Measurements from ENCODE around the gene SSBP2. TPM values are rescaled to one million over a fixed set of nuclear protein-coding genes. Genes with fewer than 3 reads are reported as not detected.

SSBP2 gene
- total and polyA plus RNA-seq, 4 donors = 17.2 to 99.9 (median 27.3) TPM

GRCh38 chr5:81790336-81790735 is 39.4 kb upstream of the SSBP2 start:
- no peak for DNase-seq
- Histone ChIP-seq H3K27me3 (ENCODE audit: control insufficient read depth in 3 of 3, insufficient read depth in 3 of 3, low read length in 2 of 3) (no peaks in the 10 kb centered on the region), H3K9me3 (ENCODE audit: control insufficient read depth in 4 of 4, insufficient read depth in 3 of 4, low read length in 3 of 4) (no peaks in the 10 kb centered on the region), H3K9ac (ENCODE audit: insufficient read depth in 1 of 2, low read length in 2 of 2) (no peak overlapping the region), H3K4me1 (ENCODE audit: control insufficient read depth in 5 of 5, insufficient read depth in 5 of 5, low read length in 5 of 5) (peaks cover 1 to 37% (median 9%) of the 10 kb centered on the region in 5 donors), H3K27ac (ENCODE audit: low read depth in 1 of 2, low read length in 1 of 2) (no peak overlapping the region), H3K4me3 (no peak overlapping the region), H3K36me3 (ENCODE audit: control insufficient read depth in 4 of 4, insufficient read depth in 4 of 4, low read length in 4 of 4) (no peaks in the 10 kb centered on the region)
- no peak for TF ChIP-seq CTCF (IDR thresholded peaks at IDR 0.05; ENCODE audit: control extremely low read depth, extremely low read depth)
- 86 to 93% methylated on average over 9 of the region's 9 CpGs for WGBS, 2 donors
- ATAC-seq (ENCODE audit: insufficient read depth, low FRiP score) = no peak

- Histone ChIP-seq H3K9ac (ENCODE audit: insufficient read depth in 1 of 2, low read length in 2 of 2) (no peak overlapping the region), H3K4me3 (no peak overlapping the region), H3K36me3 (ENCODE audit: control insufficient read depth in 4 of 4, insufficient read depth in 4 of 4, low read length in 4 of 4) (no peaks in the 10 kb centered on the region), H3K27me3 (ENCODE audit: control insufficient read depth in 3 of 3, insufficient read depth in 3 of 3, low read length in 2 of 3) (no peaks in the 10 kb centered on the region), H3K27ac (ENCODE audit: low read depth in 1 of 2, low read length in 1 of 2) (peak overlapping the region in 1 of 2 donors; percentile 22), H3K9me3 (ENCODE audit: control insufficient read depth in 4 of 4, insufficient read depth in 3 of 4, low read length in 3 of 4) (no peaks in the 10 kb centered on the region), H3K4me1 (ENCODE audit: control insufficient read depth in 5 of 5, insufficient read depth in 5 of 5, low read length in 5 of 5) (peaks cover 1 to 32% (median 9%) of the 10 kb centered on the region in 5 donors)
- TF ChIP-seq CTCF (IDR thresholded peaks at IDR 0.05; ENCODE audit: control extremely low read depth, extremely low read depth) = no peak
- no peak for ATAC-seq (ENCODE audit: insufficient read depth, low FRiP score)
- 94 to 96% methylated on average over 5 of the region's 5 CpGs for WGBS, 2 donors
- no peak for DNase-seq
Measured at GRCh38 chr5:81789033-81789432, 38.1 kb upstream of the SSBP2 start.

GRCh38 chr5:81788329-81788728 is 37.4 kb upstream of the SSBP2 start:
- peak overlapping the region in 1 of 2 donors; percentile 6 for H3K27ac ChIP-seq (ENCODE audit: low read depth in 1 of 2, low read length in 1 of 2)
- peak in 2 of 3 donors; percentile 44 to 45 for DNase-seq
- no peaks in the 10 kb centered on the region for H3K27me3 ChIP-seq (ENCODE audit: control insufficient read depth in 3 of 3, insufficient read depth in 3 of 3, low read length in 2 of 3)
- H3K4me3 ChIP-seq = no peak overlapping the region
- no peak for ATAC-seq (ENCODE audit: insufficient read depth, low FRiP score)
- no peaks in the 10 kb centered on the region for H3K36me3 ChIP-seq (ENCODE audit: control insufficient read depth in 4 of 4, insufficient read depth in 4 of 4, low read length in 4 of 4)
- no peak for TF ChIP-seq CTCF (IDR thresholded peaks at IDR 0.05; ENCODE audit: control extremely low read depth, extremely low read depth)
- no peaks in the 10 kb centered on the region for H3K9me3 ChIP-seq (ENCODE audit: control insufficient read depth in 4 of 4, insufficient read depth in 3 of 4, low read length in 3 of 4)
- peaks cover 1 to 31% (median 9%) of the 10 kb centered on the region in 5 donors for H3K4me1 ChIP-seq (ENCODE audit: control insufficient read depth in 5 of 5, insufficient read depth in 5 of 5, low read length in 5 of 5)
- 39 to 40% methylated on average over 2 of the region's 2 CpGs for WGBS, 2 donors
- peak overlapping the region in 1 of 2 donors; percentile 1 for H3K9ac ChIP-seq (ENCODE audit: insufficient read depth in 1 of 2, low read length in 2 of 2)

Data from lung (tissue), 12 donors.